HCT116 (cell line): ENCODE data around the gene ADPRS. TPM values are rescaled to one million over a fixed set of nuclear protein-coding genes. Genes with fewer than 3 reads are reported as not detected.

ENCODE experiments used
- ATAC-seq: fragments of 200-7000 bp; cut with Tn5 transposase; 2 replicates; pipeline ENCODE4 v1.9.1; 2020; ENCODE audit warnings: mild to moderate bottlenecking, moderate library complexity
- BruUV-seq: library from RNA; stranded (reverse); fragments of 400-500 nt; replicated peaks from 2 replicates; lab custom pipeline; 2021; lab: Mats Ljungman, UMichigan
- CTCF ChIA-PET: fragments of 300-600 bp; sonication (Branson Sonifier 250); formaldehyde crosslinking; loops from one replicate; lab custom pipeline; 2021; ENCODE audit warnings: antibody characterized with exemption; lab: Charles Lee
- POLR2A ChIA-PET: fragments of 300-600, 350-600 bp; sonication (Branson Sonifier 250); formaldehyde crosslinking; loops from one replicate; lab custom pipeline; 2021; ENCODE audit warnings: antibody characterized with exemption; lab: Charles Lee
- RAD21 ChIA-PET, 2 experiments: fragments of 300-600 bp; sonication (Branson Sonifier 250); formaldehyde crosslinking; loops; one replicate each; lab custom pipeline; 2023; ENCODE audit warnings: low total read pairs in 2 of 2; ENCODE audit not compliant: uncharacterized antibody in 2 of 2, unreplicated experiment in 2 of 2, low non-redundant PET in 1 of 2; lab: Charles Lee
- DNase-seq: peaks from one replicate; pipeline ENCODE4 v3.0.0-alpha.2; 2010; ENCODE audit warnings: low read depth, low spot score
- H2AFZ ChIP-seq: fragments of 200-600 bp; shearing (Covaris generic), sonication (generic); 2 replicates; pipeline ENCODE4 v1.6.1; 2017; ENCODE audit warnings: low read depth, mixed run types, mixed read lengths, antibody characterized with exemption, low read length; ENCODE audit not compliant: poor library complexity, severe bottlenecking
- H3K27ac ChIP-seq: 2 replicates; pipeline ENCODE4 v1.5.1; 2012; ENCODE audit warnings: low read depth, low read length
- H3K27me3 ChIP-seq: fragments of 200-600 bp; sonication (generic); 2 replicates; pipeline ENCODE4 v1.6.1; 2016; ENCODE audit warnings: mixed run types, low read length, mixed read lengths; ENCODE audit not compliant: insufficient read depth
- H3K36me3 ChIP-seq, 2 experiments: fragments of 200-500 bp in 1 of 2; fragments of 200-600 bp in 1 of 2; sonication (Bioruptor generic) in 1 of 2; sonication (generic) in 1 of 2; 2 replicates each; pipeline versions ENCODE4 v1.5.1 to v1.6.1; 2014 to 2016; ENCODE audit warnings: low read length in 2 of 2, inconsistent platforms in 1 of 2, mixed read lengths in 1 of 2, mixed run types in 1 of 2; ENCODE audit not compliant: insufficient read depth in 2 of 2, control insufficient read depth in 1 of 2
- H3K4me1 ChIP-seq, 2 experiments: fragments of 200-600 bp in 1 of 2; sonication (generic) in 1 of 2; 2 replicates each; pipeline versions ENCODE4 v1.5.1 to v1.6.1; 2012 to 2017; ENCODE audit warnings: low read length in 2 of 2, inconsistent platforms in 1 of 2, mild to moderate bottlenecking in 1 of 2, mixed read lengths in 1 of 2, mixed run types in 1 of 2, moderate library complexity in 1 of 2; ENCODE audit not compliant: insufficient read depth in 2 of 2, control insufficient read depth in 1 of 2
- H3K4me2 ChIP-seq: fragments of 200-600 bp; sonication (generic); 2 replicates; pipeline ENCODE4 v1.6.1; 2017; ENCODE audit warnings: mixed run types, low read length, mixed read lengths
- H3K4me3 ChIP-seq, 2 experiments: fragments of 200-600 bp in 1 of 2; sonication (generic) in 1 of 2; replicated peaks in 1 of 2; 2 replicates each; pipeline ENCODE4 v1.5.1; 2011 to 2016; ENCODE audit warnings: low read length in 2 of 2, control low read depth in 1 of 2, low read depth in 1 of 2, mild to moderate bottlenecking in 1 of 2, mixed read lengths in 1 of 2, mixed run types in 1 of 2
- H3K79me2 ChIP-seq: fragments of 200-600 bp; sonication (generic); 2 replicates; pipeline ENCODE4 v1.6.1; 2017; ENCODE audit warnings: mild to moderate bottlenecking, mixed run types, low read length, moderate library complexity, mixed read lengths; ENCODE audit not compliant: insufficient read depth
- H3K9ac ChIP-seq: fragments of 200-600 bp; sonication (generic); 2 replicates; pipeline ENCODE4 v1.6.1; 2016; ENCODE audit warnings: low read length, mixed read lengths
- H3K9me2 ChIP-seq: fragments of 200-600 bp; sonication (generic), shearing (Covaris generic); 2 replicates; pipeline ENCODE4 v1.6.1; 2017; ENCODE audit warnings: mixed run types, mild to moderate bottlenecking, moderate library complexity; ENCODE audit not compliant: insufficient read depth
- H3K9me3 ChIP-seq, 2 experiments: fragments of 200-500 bp in 1 of 2; fragments of 200-600 bp in 1 of 2; sonication (Bioruptor generic) in 1 of 2; sonication (generic) in 1 of 2; 2 replicates each; pipeline ENCODE4 v1.6.1; 2014 to 2017; ENCODE audit warnings: low read length in 2 of 2, mixed read lengths in 2 of 2, inconsistent platforms in 1 of 2, low read depth in 1 of 2, mild to moderate bottlenecking in 1 of 2, mixed run types in 1 of 2, moderate library complexity in 1 of 2; ENCODE audit not compliant: control insufficient read depth in 1 of 2, insufficient read depth in 1 of 2
- H4K20me1 ChIP-seq: fragments of 200-600 bp; sonication (generic), shearing (Covaris generic); 2 replicates; pipeline ENCODE4 v1.6.1; 2017; ENCODE audit warnings: mixed run types, mild to moderate bottlenecking, moderate library complexity; ENCODE audit not compliant: insufficient read depth
- EGR1 ChIP-seq: IDR thresholded peaks from 2 replicates; pipeline ENCODE4 v1.6.1; 2012; ENCODE audit warnings: low read depth
- POLR2AphosphoS5 ChIP-seq: IDR thresholded peaks from 2 replicates; pipeline ENCODE4 v1.6.1; 2011; ENCODE audit warnings: mild to moderate bottlenecking, low read depth, low read length, moderate library complexity
- SP1 ChIP-seq: IDR thresholded peaks from 2 replicates; pipeline ENCODE4 v1.6.1; 2012; ENCODE audit warnings: low read depth
- intact Hi-C: fragments of 100-400 bp; cut with micrococcal nuclease; formaldehyde crosslinking; loops from 2 replicates; pipeline ENCODE4 v1.10.0; 2022
- total RNA-seq: library from RNA; stranded (reverse); gene quantifications from one replicate; pipeline ENCODE4 v1.2.1, GENCODE V29; 2021; ENCODE audit not compliant: unreplicated experiment
- TF ChIP-seq, protein P1 (sequence below): IDR thresholded peaks from 2 replicates; pipeline ENCODE4 v1.6.1; 2011; ENCODE audit warnings: mild to moderate bottlenecking, low read length, moderate library complexity; ENCODE audit not compliant: insufficient replicate concordance; ENCODE audit errors: extremely low read depth
- TF ChIP-seq, protein P2 (sequence below): IDR thresholded peaks from 2 replicates; pipeline ENCODE4 v1.6.1; 2012; ENCODE audit warnings: low read depth
- TF ChIP-seq, protein P3 (sequence below): IDR thresholded peaks from 2 replicates; pipeline ENCODE4 v1.6.1; 2012

Gene ADPRS
- total RNA-seq, 1 experiment from 2014 or later: 28.2 TPM

DNA sequence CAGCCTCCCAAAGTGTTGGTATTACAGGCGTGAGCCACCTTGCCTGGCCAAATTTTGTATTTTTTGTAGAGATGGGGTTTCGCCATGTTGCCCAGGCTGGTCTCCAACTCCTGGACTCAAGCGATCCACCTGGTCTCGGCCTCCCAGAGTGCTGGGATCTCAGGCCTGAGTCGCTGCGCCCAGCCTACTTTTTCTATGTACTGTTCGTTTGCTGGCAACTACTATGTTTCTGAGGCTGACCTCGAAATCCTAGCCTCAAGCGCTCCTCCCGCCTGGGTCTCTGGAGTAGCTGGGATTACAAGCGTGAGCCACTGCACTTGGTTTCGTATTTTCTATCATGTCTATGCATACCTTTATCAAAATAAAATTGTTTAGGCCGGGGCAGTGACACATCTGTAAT is 5.5 kb upstream of the ADPRS start:
- BruUV-seq: no TSS peak
- Histone ChIP-seq H3K9ac (no peak overlapping the region), H3K9me2 (no peaks in the 10 kb centered on the region), H3K36me3 (no peaks in the 10 kb centered on the region)
- TF ChIP-seq, protein P1, sequence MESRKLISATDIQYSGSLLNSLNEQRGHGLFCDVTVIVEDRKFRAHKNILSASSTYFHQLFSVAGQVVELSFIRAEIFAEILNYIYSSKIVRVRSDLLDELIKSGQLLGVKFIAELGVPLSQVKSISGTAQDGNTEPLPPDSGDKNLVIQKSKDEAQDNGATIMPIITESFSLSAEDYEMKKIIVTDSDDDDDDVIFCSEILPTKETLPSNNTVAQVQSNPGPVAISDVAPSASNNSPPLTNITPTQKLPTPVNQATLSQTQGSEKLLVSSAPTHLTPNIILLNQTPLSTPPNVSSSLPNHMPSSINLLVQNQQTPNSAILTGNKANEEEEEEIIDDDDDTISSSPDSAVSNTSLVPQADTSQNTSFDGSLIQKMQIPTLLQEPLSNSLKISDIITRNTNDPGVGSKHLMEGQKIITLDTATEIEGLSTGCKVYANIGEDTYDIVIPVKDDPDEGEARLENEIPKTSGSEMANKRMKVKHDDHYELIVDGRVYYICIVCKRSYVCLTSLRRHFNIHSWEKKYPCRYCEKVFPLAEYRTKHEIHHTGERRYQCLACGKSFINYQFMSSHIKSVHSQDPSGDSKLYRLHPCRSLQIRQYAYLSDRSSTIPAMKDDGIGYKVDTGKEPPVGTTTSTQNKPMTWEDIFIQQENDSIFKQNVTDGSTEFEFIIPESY: no peak
- TF ChIP-seq, all 23 proteins: peak for 0
- Histone ChIP-seq H3K27ac (no peak overlapping the region), H3K4me3 (no peak overlapping the region), H3K4me1 (peaks cover 0 to 7% of the 10 kb centered on the region in 2 experiments; a peak in 2 of 4 replicates), H3K9me3 (no peaks in the 10 kb centered on the region), H3K27me3 (no peaks in the 10 kb centered on the region), H3K79me2 (no peaks in the 10 kb centered on the region), H3K4me2 (no peak overlapping the region), H2AFZ (no peak overlapping the region), H4K20me1 (no peaks in the 10 kb centered on the region)
- no peak for DNase-seq
- RAD21 ChIA-PET: no interaction called here
- no peak for ATAC-seq
- POLR2A ChIA-PET: no interaction called here
- intact Hi-C loops: loop anchor here (10.0 kb wide), 1 partner anchor 228 kb away; no protein-coding TSS in a partner anchor
- CTCF ChIA-PET: no interaction called here

DNA sequence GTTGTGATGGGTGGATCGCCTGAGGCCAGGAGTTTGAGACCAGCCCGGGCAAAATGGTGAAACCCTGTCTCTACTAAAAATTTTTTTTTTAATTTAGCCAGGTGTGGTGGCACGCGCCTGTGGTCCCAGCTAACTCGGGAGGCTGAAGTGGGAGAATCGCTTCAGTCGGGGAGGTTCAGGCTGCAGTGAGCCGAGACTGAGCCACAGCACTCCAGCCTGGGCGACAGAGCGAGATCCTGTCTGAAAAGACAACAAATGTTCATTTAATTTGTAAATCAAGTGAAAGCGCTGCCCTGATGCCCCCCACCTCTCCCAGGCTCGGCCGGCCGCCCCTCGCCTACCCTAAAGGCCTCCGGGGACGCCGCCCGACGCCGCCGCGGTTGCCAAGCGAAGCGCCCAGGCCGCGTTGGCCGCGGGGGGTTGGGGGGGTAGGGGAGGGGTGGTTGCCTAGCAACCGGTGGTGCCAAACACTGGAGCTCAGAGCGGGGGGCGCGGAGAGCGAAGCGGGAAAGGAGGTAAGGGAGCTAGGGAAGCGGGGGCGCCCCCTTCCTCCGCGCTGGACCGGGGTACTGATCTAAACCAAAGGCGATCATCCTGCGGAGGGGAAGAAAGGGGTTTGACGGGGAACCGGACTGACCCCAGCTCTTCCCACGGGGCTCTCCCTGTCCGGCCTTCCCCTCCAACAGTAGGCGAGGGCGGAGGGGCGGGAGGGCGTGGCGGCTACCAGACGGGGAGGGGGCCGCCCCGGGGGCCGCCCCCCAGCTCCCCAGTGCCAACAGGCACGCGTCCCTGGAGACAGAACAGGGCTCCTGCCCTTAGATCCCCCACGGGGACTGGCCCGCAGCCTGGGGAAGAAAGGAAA is 4.8 kb upstream of the ADPRS start, which contains the start of gene TEKT2:
Gene TEKT2 (plus strand): TSS at position 460 of the 862 bp plus-strand sequence. CDS start 828 bp downstream, outside the sequence.
- no TSS peak for BruUV-seq

More for the DNA sequence above, 4.8 kb upstream of the ADPRS start, which contains the start of gene TEKT2:
- POLR2A ChIA-PET: no interaction called here
- RAD21 ChIA-PET: no interaction called here
- no peak for ATAC-seq
- no peak within 1 kb of the TSS for H3K4me3 ChIP-seq
- H3K36me3 ChIP-seq: no peaks in the 10 kb centered on the region
- CTCF ChIA-PET: interaction anchor here (0.6 kb wide), 1 partner anchor 195 kb away, joined by 4 read pairs; no protein-coding TSS in a partner anchor
- no peaks in the 10 kb centered on the region for H3K9me3 ChIP-seq
- H3K4me2 ChIP-seq: no peak within 1 kb of the TSS
- H3K27ac ChIP-seq: no peak within 1 kb of the TSS
- no peaks in the 10 kb centered on the region for H4K20me1 ChIP-seq
- H3K9ac ChIP-seq: no peak within 1 kb of the TSS
- H3K9me2 ChIP-seq: no peaks in the 10 kb centered on the region
- no peak within 1 kb of the TSS for H2AFZ ChIP-seq
- peaks cover 0 to 10% of the 10 kb centered on the region in 2 experiments; a peak in 2 of 4 replicates for H3K4me1 ChIP-seq
- intact Hi-C loops: loop anchor here (10.0 kb wide), 1 partner anchor 229 kb away; no protein-coding TSS in a partner anchor
- no peak for DNase-seq
- TF ChIP-seq, protein P2, sequence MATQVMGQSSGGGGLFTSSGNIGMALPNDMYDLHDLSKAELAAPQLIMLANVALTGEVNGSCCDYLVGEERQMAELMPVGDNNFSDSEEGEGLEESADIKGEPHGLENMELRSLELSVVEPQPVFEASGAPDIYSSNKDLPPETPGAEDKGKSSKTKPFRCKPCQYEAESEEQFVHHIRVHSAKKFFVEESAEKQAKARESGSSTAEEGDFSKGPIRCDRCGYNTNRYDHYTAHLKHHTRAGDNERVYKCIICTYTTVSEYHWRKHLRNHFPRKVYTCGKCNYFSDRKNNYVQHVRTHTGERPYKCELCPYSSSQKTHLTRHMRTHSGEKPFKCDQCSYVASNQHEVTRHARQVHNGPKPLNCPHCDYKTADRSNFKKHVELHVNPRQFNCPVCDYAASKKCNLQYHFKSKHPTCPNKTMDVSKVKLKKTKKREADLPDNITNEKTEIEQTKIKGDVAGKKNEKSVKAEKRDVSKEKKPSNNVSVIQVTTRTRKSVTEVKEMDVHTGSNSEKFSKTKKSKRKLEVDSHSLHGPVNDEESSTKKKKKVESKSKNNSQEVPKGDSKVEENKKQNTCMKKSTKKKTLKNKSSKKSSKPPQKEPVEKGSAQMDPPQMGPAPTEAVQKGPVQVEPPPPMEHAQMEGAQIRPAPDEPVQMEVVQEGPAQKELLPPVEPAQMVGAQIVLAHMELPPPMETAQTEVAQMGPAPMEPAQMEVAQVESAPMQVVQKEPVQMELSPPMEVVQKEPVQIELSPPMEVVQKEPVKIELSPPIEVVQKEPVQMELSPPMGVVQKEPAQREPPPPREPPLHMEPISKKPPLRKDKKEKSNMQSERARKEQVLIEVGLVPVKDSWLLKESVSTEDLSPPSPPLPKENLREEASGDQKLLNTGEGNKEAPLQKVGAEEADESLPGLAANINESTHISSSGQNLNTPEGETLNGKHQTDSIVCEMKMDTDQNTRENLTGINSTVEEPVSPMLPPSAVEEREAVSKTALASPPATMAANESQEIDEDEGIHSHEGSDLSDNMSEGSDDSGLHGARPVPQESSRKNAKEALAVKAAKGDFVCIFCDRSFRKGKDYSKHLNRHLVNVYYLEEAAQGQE: no peak
- TF ChIP-seq EGR1: no peak
- TF ChIP-seq SP1: no peak
- no peak for TF ChIP-seq POLR2AphosphoS5
- TF ChIP-seq, protein P3, sequence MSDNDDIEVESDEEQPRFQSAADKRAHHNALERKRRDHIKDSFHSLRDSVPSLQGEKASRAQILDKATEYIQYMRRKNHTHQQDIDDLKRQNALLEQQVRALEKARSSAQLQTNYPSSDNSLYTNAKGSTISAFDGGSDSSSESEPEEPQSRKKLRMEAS: no peak
- peaks cover under 1% of the 10 kb centered on the region; the same call in 1 of the 2 replicates for H3K79me2 ChIP-seq
- H3K27me3 ChIP-seq: no peaks in the 10 kb centered on the region
